ENCODE results near the gene DHRS2.

Gene DHRS2

GRCh38 chr14:23646648-23647549 lies 10.7 kb downstream of the DHRS2 start:
- Histone ChIP-seq H2AFZ (ENCODE audit: low read length) (no peak overlapping the region), H3K9ac (ENCODE audit: low read length) (no peak overlapping the region), H3K27me3 (ENCODE audit: insufficient read depth, low read length) (0 out of 2 replicates have a peak, but pooled peaks cover 3% of the 10 kb centered on the region), H3K36me3 (ENCODE audit: insufficient read depth, low read length) (no peaks in the 10 kb centered on the region), H3F3A (ENCODE audit: insufficient read depth, low read length) (no peaks in the 10 kb centered on the region), H3K4me3 (ENCODE audit: low read depth, low read length, poor library complexity, severe bottlenecking) (no peak overlapping the region), H3K27ac (ENCODE audit: low read depth, low read length, poor library complexity, severe bottlenecking) (no peak overlapping the region), H3K9me3 (ENCODE audit: low read length) (no peaks in the 10 kb centered on the region), H3K9me2 (ENCODE audit: low read depth, low read length) (no peaks in the 10 kb centered on the region), H3K79me2 (ENCODE audit: insufficient read depth, low read length) (no peaks in the 10 kb centered on the region), H4K20me1 (ENCODE audit: insufficient read depth, low read length) (no peaks in the 10 kb centered on the region), H3K4me2 (ENCODE audit: low read length) (no peak overlapping the region), H3K4me1 (ENCODE audit: insufficient read depth, low read length, severe bottlenecking) (no peaks in the 10 kb centered on the region)
- TF ChIP-seq EZH2 (IDR thresholded peaks at IDR 0.05; ENCODE audit: borderline replicate concordance, low read length) (no peak), CTCF (IDR thresholded peaks at IDR 0.05; ENCODE audit: low read length) (no peak)

- no peaks in the 10 kb centered on the region for H3K4me1 ChIP-seq (ENCODE audit: insufficient read depth, low read length, severe bottlenecking)
- no peaks in the 10 kb centered on the region for H3K36me3 ChIP-seq (ENCODE audit: insufficient read depth, low read length)
- no peak overlapping the region for H3K9ac ChIP-seq (ENCODE audit: low read length)
- H4K20me1 ChIP-seq (ENCODE audit: insufficient read depth, low read length): no peaks in the 10 kb centered on the region
- no peak overlapping the region for H3K4me3 ChIP-seq (ENCODE audit: low read depth, low read length, poor library complexity, severe bottlenecking)
- no peaks in the 10 kb centered on the region for H3K79me2 ChIP-seq (ENCODE audit: insufficient read depth, low read length)
- H3K27ac ChIP-seq (ENCODE audit: low read depth, low read length, poor library complexity, severe bottlenecking): no peak overlapping the region
- no peak overlapping the region for H3K4me2 ChIP-seq (ENCODE audit: low read length)
- H2AFZ ChIP-seq (ENCODE audit: low read length): no peak overlapping the region
- H3K27me3 ChIP-seq (ENCODE audit: insufficient read depth, low read length): 0 out of 2 replicates have a peak, but pooled peaks cover 3% of the 10 kb centered on the region
- no peaks in the 10 kb centered on the region for H3K9me3 ChIP-seq (ENCODE audit: low read length)
- TF ChIP-seq EZH2 (IDR thresholded peaks at IDR 0.05; ENCODE audit: borderline replicate concordance, low read length): no peak
- no peak for TF ChIP-seq CTCF (IDR thresholded peaks at IDR 0.05; ENCODE audit: low read length)
- H3K9me2 ChIP-seq (ENCODE audit: low read depth, low read length): no peaks in the 10 kb centered on the region
- no peaks in the 10 kb centered on the region for H3F3A ChIP-seq (ENCODE audit: insufficient read depth, low read length)
Observed at GRCh38 chr14:23647619-23648018, 11.5 kb downstream of the DHRS2 start.

DNA sequence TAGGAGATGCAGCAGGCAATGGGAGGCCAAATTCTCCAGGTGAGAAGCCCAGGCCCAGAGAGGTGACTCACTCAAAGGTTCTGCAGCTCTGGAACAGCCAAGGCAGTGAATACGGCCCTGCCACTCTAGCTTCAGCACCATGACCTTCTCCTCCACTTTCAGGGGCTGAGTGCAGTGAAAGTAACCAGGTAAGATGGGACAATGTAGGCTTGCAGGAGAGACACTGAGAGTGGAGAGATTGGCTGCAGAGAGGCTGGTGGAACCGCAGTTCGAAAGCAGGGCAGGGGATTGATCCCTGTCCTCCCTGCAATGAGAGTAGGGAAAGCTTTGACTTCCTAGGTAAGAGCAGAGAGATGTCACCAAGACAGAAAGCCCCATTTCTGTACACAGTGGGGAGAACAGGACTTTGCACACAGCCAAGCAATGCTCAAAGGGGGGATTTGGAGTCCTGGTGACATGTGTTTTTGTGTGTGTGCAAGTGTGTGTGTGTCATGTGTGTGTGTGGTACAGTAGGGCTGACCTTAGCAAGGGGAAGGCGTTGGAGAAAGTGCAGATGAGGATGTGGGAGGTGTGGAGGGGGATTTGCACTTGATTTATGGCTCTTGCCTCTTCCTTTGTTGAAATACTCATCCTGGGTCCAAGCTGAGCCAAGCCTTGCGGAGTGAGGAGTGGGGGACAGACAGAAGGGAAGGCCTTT lies 12.7 kb downstream of the DHRS2 start:
- Histone ChIP-seq H3F3A (ENCODE audit: insufficient read depth, low read length) (no peaks in the 10 kb centered on the region), H3K36me3 (ENCODE audit: insufficient read depth, low read length) (no peaks in the 10 kb centered on the region), H3K9me3 (ENCODE audit: low read length) (no peaks in the 10 kb centered on the region), H3K9me2 (ENCODE audit: low read depth, low read length) (no peaks in the 10 kb centered on the region), H3K27me3 (ENCODE audit: insufficient read depth, low read length) (0 out of 2 replicates have a peak, but pooled peaks cover 3% of the 10 kb centered on the region), H3K27ac (ENCODE audit: low read depth, low read length, poor library complexity, severe bottlenecking) (no peak overlapping the region), H3K4me2 (ENCODE audit: low read length) (no peak overlapping the region), H4K20me1 (ENCODE audit: insufficient read depth, low read length) (no peaks in the 10 kb centered on the region), H2AFZ (ENCODE audit: low read length) (no peak overlapping the region), H3K9ac (ENCODE audit: low read length) (no peak overlapping the region), H3K4me3 (ENCODE audit: low read depth, low read length, poor library complexity, severe bottlenecking) (no peak overlapping the region), H3K79me2 (ENCODE audit: insufficient read depth, low read length) (no peaks in the 10 kb centered on the region), H3K4me1 (ENCODE audit: insufficient read depth, low read length, severe bottlenecking) (no peaks in the 10 kb centered on the region)
- TF ChIP-seq EZH2 (IDR thresholded peaks at IDR 0.05; ENCODE audit: borderline replicate concordance, low read length) (no peak), CTCF (IDR thresholded peaks at IDR 0.05; ENCODE audit: low read length) (no peak)
